UCSD-AML1 (cell line): ENCODE measurements around the gene FRMD1.

Source experiments
- DNase-seq: peaks from one replicate; lab custom pipeline; 2025; ENCODE audit not compliant: unreplicated experiment; lab: John Stamatoyannopoulos, UW

The FRMD1 gene

DNA sequence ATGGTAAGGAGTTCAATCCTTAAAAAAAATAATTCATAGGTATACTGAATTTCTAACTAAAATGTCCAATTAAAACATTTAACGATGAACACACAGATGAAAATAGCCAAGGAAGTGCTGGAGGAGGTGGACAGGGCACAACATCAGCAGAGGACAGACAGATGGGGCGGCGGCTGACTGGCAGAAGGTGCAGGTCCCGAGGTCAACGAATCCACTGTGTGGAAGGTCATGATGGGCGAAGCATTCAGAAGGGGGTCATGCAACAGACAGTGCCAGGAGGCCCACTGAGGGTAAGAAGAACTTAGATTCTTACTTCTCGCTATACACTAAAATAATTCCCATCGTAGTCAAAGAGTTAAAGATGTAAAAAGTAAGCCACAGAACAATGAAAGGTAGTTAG lies 34.2 kb upstream of the FRMD1 start:
- no peak for DNase-seq

- no peak for DNase-seq
These were observed 32.9 kb upstream of the FRMD1 start for GRCh38 chr6:168111911-168112310.

GRCh38 chr6:168110437-168110836 lies 31.4 kb upstream of the FRMD1 start:
- no peak for DNase-seq

DNA sequence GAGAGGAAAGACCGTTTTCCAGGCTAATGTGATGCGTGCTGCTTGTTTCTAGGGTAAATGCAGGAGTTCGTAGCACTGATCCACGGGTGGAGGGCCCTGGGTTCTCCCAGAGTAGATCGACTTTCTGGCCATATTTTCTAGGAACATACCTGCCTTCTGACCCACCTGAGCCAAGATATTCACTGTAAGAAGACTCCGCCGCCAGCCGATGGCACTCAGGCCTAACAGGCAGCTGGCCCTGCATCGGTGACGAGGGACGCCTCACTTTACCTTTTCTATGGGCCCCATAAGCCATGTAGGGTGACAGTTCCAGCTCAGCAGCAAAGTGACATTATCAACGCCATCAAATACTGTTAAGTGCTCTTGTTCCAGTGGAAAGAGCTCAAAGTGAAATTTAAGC lies 30.2 kb upstream of the FRMD1 start:
- no peak for DNase-seq

- no peak for DNase-seq
These were observed 28.4 kb upstream of the FRMD1 start for GRCh38 chr6:168107191-168107983.

- no peak for DNase-seq
These were observed 27.6 kb upstream of the FRMD1 start for GRCh38 chr6:168106633-168107005.

GRCh38 chr6:168105813-168106632 lies 27.0 kb upstream of the FRMD1 start:
- DNase-seq: no peak

DNA sequence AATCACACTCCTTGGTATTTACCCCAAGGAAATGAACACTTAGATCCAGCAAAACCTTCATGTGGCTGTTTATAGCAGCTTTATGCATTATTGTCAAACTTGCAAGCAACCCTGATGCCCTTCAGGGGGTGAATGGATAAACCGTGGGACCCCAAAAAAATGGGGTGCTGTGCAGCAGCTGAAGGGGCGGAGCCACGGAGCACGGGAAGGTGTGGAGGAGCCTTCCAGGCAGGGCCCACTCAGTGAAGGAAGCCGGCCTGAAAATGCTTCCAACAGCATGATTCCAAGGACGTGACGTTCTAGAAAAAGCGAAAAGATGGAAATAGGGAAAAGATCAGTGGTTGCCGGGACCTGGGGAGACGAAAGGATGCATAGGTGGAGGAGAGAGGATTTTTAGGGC lies 25.6 kb upstream of the FRMD1 start:
- no peak for DNase-seq

DNA sequence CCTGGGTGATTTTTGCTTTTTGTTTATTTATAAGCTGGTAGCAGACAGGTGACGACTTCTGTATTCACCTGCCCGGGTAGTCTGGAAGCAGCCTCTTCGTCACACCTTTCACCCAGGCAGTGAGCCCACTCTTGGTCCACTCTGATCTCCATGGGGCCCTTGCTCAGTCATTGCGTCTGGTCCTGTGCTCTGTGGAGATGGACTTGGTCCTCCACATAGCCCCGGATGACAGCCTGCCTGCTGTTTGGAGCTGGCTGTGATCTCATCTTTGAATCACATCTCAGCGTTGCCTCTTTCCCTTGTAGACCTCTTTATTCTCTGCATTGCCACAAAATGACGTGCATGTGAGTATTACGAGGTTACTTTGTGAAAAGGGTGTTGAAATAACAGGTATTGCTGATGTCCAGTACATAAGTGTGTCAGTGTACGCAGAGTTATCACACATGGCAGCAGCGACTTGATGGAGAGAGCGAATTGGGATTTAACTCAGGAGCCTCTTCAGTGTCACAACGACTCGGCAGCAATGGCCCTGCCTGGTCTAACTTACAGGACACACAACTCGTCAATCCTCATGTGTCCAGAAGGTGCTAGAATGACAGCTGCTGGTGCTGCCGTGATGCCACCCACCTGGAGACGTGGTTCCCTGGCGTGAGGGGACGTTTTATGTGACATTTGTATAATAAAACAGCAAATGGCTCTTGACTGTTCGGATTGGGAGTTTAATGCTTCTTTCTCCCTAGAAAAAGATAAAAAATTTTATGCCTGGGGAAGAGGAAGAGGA lies 24.2 kb upstream of the FRMD1 start:
- DNase-seq: no peak

GRCh38 chr6:168102315-168102985 lies 23.4 kb upstream of the FRMD1 start:
- no peak for DNase-seq

DNA sequence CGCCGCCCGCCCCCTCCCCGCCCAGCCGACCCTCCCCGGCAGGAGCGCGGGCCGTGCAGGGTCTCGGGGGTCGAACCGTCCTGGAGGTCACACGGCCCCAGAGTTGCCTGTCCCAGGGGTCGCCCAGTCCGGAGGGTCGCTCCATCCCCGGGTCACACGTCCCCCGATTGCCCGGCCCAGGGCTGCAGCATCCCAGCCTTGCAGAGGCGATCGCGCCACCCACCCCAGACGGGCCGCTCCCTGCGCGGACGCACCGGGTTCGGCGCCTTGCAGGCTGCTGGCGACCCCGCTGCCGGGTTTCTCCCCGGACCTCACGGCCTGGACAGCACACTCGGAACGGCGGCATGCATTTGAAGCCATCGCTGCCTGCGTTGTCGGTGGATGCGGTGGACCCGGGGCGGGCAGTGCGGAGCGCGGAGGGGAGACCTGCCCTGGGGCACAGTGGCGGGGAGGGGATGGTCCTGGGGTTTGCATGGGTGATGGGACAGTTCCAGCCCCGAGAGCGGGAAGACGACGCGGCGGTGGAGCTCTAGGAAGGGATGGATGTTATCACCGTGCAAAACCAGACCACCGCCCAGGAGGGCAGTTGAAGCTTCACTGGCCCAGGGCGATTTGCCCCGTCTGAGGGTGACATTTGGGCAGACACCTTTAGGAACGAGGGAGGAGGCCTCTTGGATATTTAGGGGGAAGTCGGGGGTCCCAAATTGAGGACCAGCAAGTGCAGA lies 22.7 kb upstream of the FRMD1 start:
- no peak for DNase-seq

- DNase-seq: no peak
These were observed 22.0 kb upstream of the FRMD1 start for GRCh38 chr6:168100803-168101589.

GRCh38 chr6:168100011-168100802 lies 21.2 kb upstream of the FRMD1 start:
- DNase-seq: no peak

DNA sequence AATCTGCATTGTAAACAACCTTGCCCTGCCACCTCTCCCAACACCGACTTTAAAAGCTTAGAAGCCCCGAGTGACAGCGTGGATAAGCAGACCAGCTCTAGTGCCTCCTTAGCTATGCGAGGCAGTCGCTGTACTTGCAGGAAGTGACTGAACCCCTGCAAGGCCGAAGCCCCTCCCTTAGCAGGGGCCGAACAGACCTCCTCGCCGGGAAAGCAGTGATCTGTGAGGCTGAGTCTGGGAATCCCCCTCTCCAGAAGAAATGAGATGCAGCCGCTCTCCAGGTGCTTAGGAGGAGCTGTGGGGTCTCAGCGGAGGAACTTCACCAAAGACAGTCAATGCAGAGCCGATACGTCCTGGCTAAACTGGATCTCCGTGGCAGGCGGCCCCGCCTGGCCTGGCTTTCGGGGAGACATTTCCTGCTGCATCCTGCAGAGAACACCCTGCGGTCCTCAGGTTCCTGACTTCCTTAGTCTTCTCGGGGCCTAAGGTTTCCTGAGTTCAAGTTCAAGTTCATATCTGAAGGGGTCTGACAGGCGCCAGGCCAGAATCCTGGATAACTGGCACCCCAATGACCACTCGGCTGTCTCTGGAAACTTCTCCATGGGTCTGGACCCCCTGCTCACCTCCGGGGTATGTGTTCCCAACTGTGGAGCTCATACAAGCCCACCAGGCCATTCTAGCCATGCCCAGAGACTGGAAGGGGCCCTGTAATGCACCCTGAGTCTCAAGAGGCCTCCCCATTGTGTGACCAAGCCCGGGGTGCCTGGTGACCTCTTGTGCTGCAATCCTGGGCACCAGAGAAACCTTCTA lies 20.4 kb upstream of the FRMD1 start:
- DNase-seq: no peak

- no peak for DNase-seq
These were observed 19.4 kb upstream of the FRMD1 start for GRCh38 chr6:168098431-168098861.

DNA sequence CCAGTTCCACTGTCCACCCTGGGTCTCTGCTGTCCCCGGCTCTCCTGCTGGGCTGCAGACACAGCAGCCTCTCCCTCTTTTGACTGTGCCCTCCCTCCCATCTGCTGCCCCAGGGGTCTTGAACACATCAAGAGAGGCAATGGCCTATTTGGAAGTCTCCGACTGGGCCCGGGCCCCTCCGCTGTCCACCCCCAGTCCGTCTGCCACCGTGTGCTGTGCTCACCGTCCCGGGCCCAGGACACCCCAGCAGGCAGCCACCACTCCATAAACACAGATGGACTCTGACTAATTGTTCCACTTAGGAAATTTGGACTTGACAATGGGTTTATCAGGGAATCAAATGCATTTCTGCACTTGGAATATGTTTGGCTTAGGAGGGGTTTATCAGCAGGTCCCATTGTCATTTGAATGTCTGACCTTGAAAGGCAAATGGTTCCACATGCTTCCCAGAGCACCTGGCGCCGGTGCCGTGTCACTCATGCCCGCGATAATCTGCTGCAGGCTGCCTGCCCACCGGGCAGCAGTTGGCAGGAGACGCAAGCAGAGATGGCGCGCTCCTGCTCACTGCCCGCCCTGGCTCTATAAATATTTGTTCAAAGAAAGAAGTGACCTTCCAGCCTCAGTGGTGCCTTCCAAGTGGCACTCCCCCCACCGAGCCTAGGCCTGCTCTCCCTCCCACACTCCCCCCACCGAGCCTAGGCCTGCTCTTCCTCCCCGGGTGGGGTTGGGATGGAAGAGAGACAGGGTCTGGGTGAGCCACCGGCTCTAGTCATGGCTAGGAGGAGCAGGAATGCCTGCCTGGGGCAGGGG lies 18.8 kb upstream of the FRMD1 start:
- no peak for DNase-seq

- no peak for DNase-seq
These were observed 18.2 kb upstream of the FRMD1 start for GRCh38 chr6:168097221-168097620.
